B cell (primary cell): ENCODE data around the gene HIVEP1. TPM values are rescaled to one million over a fixed set of nuclear protein-coding genes. Genes with fewer than 3 reads are reported as not detected.
A peak's percentile ranks its signal among the peaks of the same experiment; 100 is the strongest.

Experiments used
- ATAC-seq: fragments of 200-7000 bp; cut with Tn5 transposase; one replicate; pipeline ENCODE4 v1.10.0; 2021; ENCODE audit warnings: low read depth, mild to moderate bottlenecking, moderate number of reproducible peaks, moderate library complexity
- CTCF ChIA-PET: fragments of 350-600 bp; sonication (Branson Sonifier 250); formaldehyde crosslinking; loops from one replicate; lab custom pipeline; 2021; ENCODE audit warnings: antibody characterized with exemption, inconsistent platforms; lab: Charles Lee
- POLR2A ChIA-PET: fragments of 350-600 bp; sonication (Branson Sonifier 250); formaldehyde crosslinking; loops from one replicate; lab custom pipeline; 2021; ENCODE audit warnings: antibody characterized with exemption; lab: Charles Lee
- DNase-seq: peaks from one replicate; pipeline ENCODE4 v3.0.0; 2013
- H2AFZ ChIP-seq: 2 replicates; pipeline ENCODE4 v1.6.1; 2012; ENCODE audit warnings: mild to moderate bottlenecking, low read depth, low read length; ENCODE audit not compliant: insufficient read depth, poor library complexity, severe bottlenecking
- H3K27ac ChIP-seq, 2 donors: 1 replicate in 1 of 2; 2 replicates in 1 of 2; pipeline ENCODE4 v1.5.1; 2012 to 2013; ENCODE audit warnings: low read length in 2 of 2, mild to moderate bottlenecking in 2 of 2, moderate library complexity in 1 of 2
- H3K27me3 ChIP-seq, 4 experiments: fragments of 200-600 bp in 1 of 4; sonication (generic) in 1 of 4; replicated peaks in 1 of 4; 1 replicate in 2 of 4; 2 replicates in 2 of 4; pipeline versions ENCODE4 v1.6.1 to v1.7.0; 2013 to 2016; ENCODE audit warnings: low read length in 3 of 4, mild to moderate bottlenecking in 2 of 4, mixed read lengths in 1 of 4, moderate library complexity in 1 of 4; ENCODE audit not compliant: insufficient read depth in 4 of 4, control insufficient read depth in 3 of 4; ENCODE audit errors: control extremely low read depth in 1 of 4
- H3K36me3 ChIP-seq, 2 experiments: replicated peaks in 1 of 2; 1 replicate in 1 of 2; 2 replicates in 1 of 2; pipeline versions ENCODE4 v1.6.1 to v1.7.1; 2013; ENCODE audit warnings: low read length in 1 of 2; ENCODE audit not compliant: insufficient read depth in 2 of 2, control insufficient read depth in 1 of 2; ENCODE audit errors: control extremely low read depth in 1 of 2, extremely low read depth in 1 of 2
- H3K4me1 ChIP-seq, 2 donors: fragments of 200-600 bp in 1 of 2; sonication (generic) in 1 of 2; 1 replicate in 1 of 2; 2 replicates in 1 of 2; pipeline versions ENCODE4 v1.5.1 to v1.6.1; 2013 to 2017; ENCODE audit warnings: low read length in 2 of 2; ENCODE audit not compliant: control insufficient read depth in 2 of 2, insufficient read depth in 2 of 2
- H3K4me2 ChIP-seq: replicated peaks from 2 replicates; pipeline ENCODE3; 2012; ENCODE audit warnings: mild to moderate bottlenecking, low read depth, low read length; ENCODE audit not compliant: poor library complexity, severe bottlenecking
- H3K4me3 ChIP-seq, 5 experiments: fragments of 200-600 bp in 1 of 5; sonication (generic) in 1 of 5; 1 replicate in 3 of 5; 2 replicates in 2 of 5; pipeline versions ENCODE4 v1.5.1 to v1.7.0; 2011 to 2016; ENCODE audit warnings: low read length in 4 of 5, mild to moderate bottlenecking in 4 of 5, low read depth in 2 of 5, control low read depth in 1 of 5, moderate library complexity in 1 of 5; ENCODE audit not compliant: insufficient read depth in 1 of 5; ENCODE audit errors: control extremely low read depth in 1 of 5, extremely low read depth in 1 of 5
- H3K79me2 ChIP-seq: fragments of 200-600 bp; sonication (generic); one replicate; pipeline ENCODE4 v1.6.0; 2016; ENCODE audit warnings: low read length; ENCODE audit not compliant: control insufficient read depth, insufficient read depth
- H3K9ac ChIP-seq: fragments of 200-600 bp; sonication (generic); 2 replicates; pipeline ENCODE4 v1.6.1; 2017; ENCODE audit warnings: mild to moderate bottlenecking, low read length, moderate library complexity
- H3K9me3 ChIP-seq, 3 donors: one replicate each; pipeline versions ENCODE4 v1.6.1 to v1.7.1; 2013; ENCODE audit warnings: low read length in 2 of 3; ENCODE audit not compliant: control insufficient read depth in 2 of 3, insufficient read depth in 1 of 3; ENCODE audit errors: control extremely low read depth in 1 of 3
- H4K20me1 ChIP-seq: 2 replicates; pipeline ENCODE4 v1.6.0; 2012; ENCODE audit warnings: mild to moderate bottlenecking, low read length; ENCODE audit not compliant: insufficient read depth, control insufficient read depth, poor library complexity, severe bottlenecking
- H3K27ac Mint-ChIP-seq: one replicate; pipeline ENCODE4 v1.8.0; 2021; ENCODE audit warnings: mixed read lengths
- H3K27me3 Mint-ChIP-seq: one replicate; pipeline ENCODE4 v1.8.0; 2021; ENCODE audit warnings: mixed read lengths
- H3K4me1 Mint-ChIP-seq: one replicate; pipeline ENCODE4 v1.8.0; 2021; ENCODE audit warnings: mixed read lengths
- H3K4me3 Mint-ChIP-seq: one replicate; pipeline ENCODE4 v1.8.0; 2021; ENCODE audit warnings: mixed read lengths
- H3K9me3 Mint-ChIP-seq: one replicate; pipeline ENCODE4 v1.8.0; 2022; ENCODE audit warnings: mixed read lengths; ENCODE audit not compliant: insufficient read depth
- EZH2 ChIP-seq: IDR thresholded peaks from 2 replicates; pipeline ENCODE4 v1.6.1; 2012; ENCODE audit warnings: borderline replicate concordance, low read depth, mild to moderate bottlenecking, moderate library complexity, low read length; ENCODE audit not compliant: insufficient read depth, poor library complexity, severe bottlenecking
- WGBS: methylation state at CpG from one replicate; pipeline ENCODE4 v1.1.5; 2013; ENCODE audit warnings: missing lambda C conversion rate; ENCODE audit not compliant: insufficient coverage; 5-methylcytosine and 5-hydroxymethylcytosine counted together
- intact Hi-C: fragments of 100-400 bp; cut with micrococcal nuclease; formaldehyde crosslinking; loops from one replicate; pipeline ENCODE4 v1.10.0; 2022
- polyA plus RNA-seq: library from polyadenylated mRNA; depleted of rRNA; stranded (reverse); fragments of >200 nt; gene quantifications from 2 replicates; pipeline ENCODE4 v1.2.3, GENCODE V29; 2012
- total RNA-seq, 2 donors: library from RNA; stranded (reverse); fragments of 120-200 nt in 1 of 2; gene quantifications; 1 replicate in 1 of 2; 2 replicates in 1 of 2; pipeline versions ENCODE4 v1.2.3 to v1.2.4, GENCODE V29; 2013 to 2022
- TF ChIP-seq, protein P1 (sequence below): fragments of 200-600 bp; IDR thresholded peaks from one replicate; pipeline ENCODE4 v1.8.0; 2022; ENCODE audit warnings: antibody characterized with exemption, mild to moderate bottlenecking

HIVEP1 gene
- total and polyA plus RNA-seq, 2 donors (not counting 1 experiment from before 2014, with no cell fraction given) = 11.3 to 96.5 TPM

DNA sequence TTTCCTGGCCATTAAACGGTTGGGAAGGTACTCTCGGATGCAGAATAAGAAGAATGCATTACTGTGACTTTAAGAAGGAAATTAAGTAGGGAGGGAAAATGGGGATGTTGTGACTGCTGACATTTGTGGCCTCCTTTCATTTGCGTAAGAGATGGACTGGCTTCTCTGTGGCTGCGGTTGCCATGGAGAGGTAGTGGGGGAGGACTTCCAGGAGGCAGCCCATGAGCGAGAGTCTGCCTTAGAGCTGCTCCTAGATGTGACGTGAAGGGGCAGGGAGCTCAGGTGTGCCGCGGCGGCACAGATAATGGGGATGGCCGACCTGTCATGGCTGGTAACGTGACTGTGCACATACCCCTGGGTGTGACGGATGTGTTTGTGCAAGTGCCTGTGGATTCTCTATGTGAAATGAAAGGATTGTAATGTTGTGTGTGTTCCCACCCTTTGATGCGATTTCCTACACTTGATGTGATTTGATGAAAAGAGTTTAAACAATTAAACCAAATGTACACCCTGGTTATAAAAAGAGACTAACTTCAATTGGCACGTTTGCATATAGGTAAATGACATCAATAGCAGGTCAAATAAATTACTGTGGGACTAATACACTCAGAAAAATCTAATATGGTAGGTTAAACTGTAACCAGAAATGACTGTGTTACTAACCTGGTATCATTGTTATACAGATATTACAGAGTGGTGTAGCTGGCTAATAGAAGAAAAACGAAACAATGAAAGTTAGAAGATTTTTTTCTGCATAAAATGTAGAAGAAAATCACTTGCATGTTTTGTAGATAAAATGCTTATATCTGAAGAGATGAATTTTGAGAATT is 48.9 kb downstream of the HIVEP1 start:
- intact Hi-C loops = loop anchor here (1.0 to 2.0 kb wide), 4 partner anchors 9 to 53 kb away; no protein-coding TSS in a partner anchor
- peaks cover 68% of the 10 kb centered on the region for H3K4me1 Mint-ChIP-seq
- DNase-seq = peak; percentile 91
- Histone ChIP-seq H3K27me3 (no peaks in the 10 kb centered on the region), H3K9ac (peak overlapping the region; percentile 46), H3K27ac (peak overlapping the region; percentile 47 to 69), H3K36me3 (no peaks in the 10 kb centered on the region), H3K4me2 (peak overlapping the region; percentile 49), H3K4me3 (peak overlapping the region in 4 of 5 experiments; percentile 23 to 58 (median 40)), H3K9me3 (no peaks in the 10 kb centered on the region), H3K79me2 (peaks cover 96% of the 10 kb centered on the region), H4K20me1 (no peaks in the 10 kb centered on the region), H3K4me1 (peaks cover 48 to 51% of the 10 kb centered on the region in 2 donors), H2AFZ (no peak overlapping the region)
- H3K27ac Mint-ChIP-seq = peak overlapping the region; percentile 98
- H3K4me3 Mint-ChIP-seq = peak overlapping the region; percentile 91
- 61% methylated on average over 12 of the region's 15 CpGs for WGBS
- POLR2A ChIA-PET = interaction anchor here (0.8 kb wide), 1 partner anchor 9 kb away, joined by 6 read pairs; no protein-coding TSS in a partner anchor
- H3K9me3 Mint-ChIP-seq = no peaks in the 10 kb centered on the region
- no peaks in the 10 kb centered on the region for H3K27me3 Mint-ChIP-seq
- CTCF ChIA-PET = no interaction called here
- TF ChIP-seq EZH2 = no peak
- TF ChIP-seq, protein P1, sequence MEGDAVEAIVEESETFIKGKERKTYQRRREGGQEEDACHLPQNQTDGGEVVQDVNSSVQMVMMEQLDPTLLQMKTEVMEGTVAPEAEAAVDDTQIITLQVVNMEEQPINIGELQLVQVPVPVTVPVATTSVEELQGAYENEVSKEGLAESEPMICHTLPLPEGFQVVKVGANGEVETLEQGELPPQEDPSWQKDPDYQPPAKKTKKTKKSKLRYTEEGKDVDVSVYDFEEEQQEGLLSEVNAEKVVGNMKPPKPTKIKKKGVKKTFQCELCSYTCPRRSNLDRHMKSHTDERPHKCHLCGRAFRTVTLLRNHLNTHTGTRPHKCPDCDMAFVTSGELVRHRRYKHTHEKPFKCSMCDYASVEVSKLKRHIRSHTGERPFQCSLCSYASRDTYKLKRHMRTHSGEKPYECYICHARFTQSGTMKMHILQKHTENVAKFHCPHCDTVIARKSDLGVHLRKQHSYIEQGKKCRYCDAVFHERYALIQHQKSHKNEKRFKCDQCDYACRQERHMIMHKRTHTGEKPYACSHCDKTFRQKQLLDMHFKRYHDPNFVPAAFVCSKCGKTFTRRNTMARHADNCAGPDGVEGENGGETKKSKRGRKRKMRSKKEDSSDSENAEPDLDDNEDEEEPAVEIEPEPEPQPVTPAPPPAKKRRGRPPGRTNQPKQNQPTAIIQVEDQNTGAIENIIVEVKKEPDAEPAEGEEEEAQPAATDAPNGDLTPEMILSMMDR = no peak
- ATAC-seq = peak; percentile 90

DNA sequence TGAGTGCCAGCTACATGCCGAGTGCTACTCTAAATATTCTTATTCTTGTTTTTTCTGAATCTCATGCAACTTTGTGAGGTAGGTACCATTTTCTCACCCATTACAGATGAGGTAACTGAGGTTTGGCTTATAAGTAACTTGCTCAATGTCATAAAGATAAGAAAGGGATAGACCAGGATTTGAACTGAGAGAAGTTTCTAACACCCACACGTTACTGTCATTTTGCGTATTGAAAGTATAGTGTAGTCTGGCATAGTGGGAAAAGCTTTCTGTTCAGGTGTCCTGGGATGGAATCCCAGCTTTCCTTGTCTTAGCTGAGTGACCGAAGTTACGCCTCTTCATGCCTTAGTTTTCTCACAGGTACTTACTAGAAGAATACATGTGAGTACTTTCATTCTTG is 50.5 kb downstream of the HIVEP1 start:
- no peaks in the 10 kb centered on the region for H4K20me1 ChIP-seq
- no peak overlapping the region for H3K4me2 ChIP-seq
- Mint-ChIP-seq H3K27ac (no peak overlapping the region), H3K4me3 (no peak overlapping the region), H3K27me3 (no peaks in the 10 kb centered on the region), H3K9me3 (no peaks in the 10 kb centered on the region), H3K4me1 (peaks cover 70% of the 10 kb centered on the region)
- WGBS = 100% methylated on average over 2 of the region's 5 CpGs
- H3K9ac ChIP-seq = no peak overlapping the region
- no peaks in the 10 kb centered on the region for H3K9me3 ChIP-seq
- no peaks in the 10 kb centered on the region for H3K27me3 ChIP-seq
- no peaks in the 10 kb centered on the region for H3K36me3 ChIP-seq
- intact Hi-C loops = no loop called here
- DNase-seq = no peak
- POLR2A ChIA-PET = no interaction called here
- H3K4me3 ChIP-seq = no peak overlapping the region
- TF ChIP-seq EZH2 = no peak
- TF ChIP-seq, protein P1 = no peak
- ATAC-seq = no peak
- CTCF ChIA-PET = no interaction called here
- no peak overlapping the region for H2AFZ ChIP-seq
- H3K4me1 ChIP-seq = peaks cover 51 to 55% of the 10 kb centered on the region in 2 donors
- peaks cover 89% of the 10 kb centered on the region for H3K79me2 ChIP-seq
- H3K27ac ChIP-seq = no peak overlapping the region
